ENCODE data around the gene MYH10. TPM values are rescaled to one million over a fixed set of nuclear protein-coding genes. Genes with fewer than 3 reads are reported as not detected.

The MYH10 gene
- total and polyA plus RNA-seq, 9 of the 15 experiments (the other 6 are each of a cell fraction or from before 2014, with no cell fraction given) = 16.3 to 95.3 (median 39.7) TPM

- TF ChIP-seq MNT (conservative IDR thresholded peaks at IDR 0.05) (no peak), FOXA1 (IDR thresholded peaks at IDR 0.05; ENCODE audit: borderline replicate concordance) (no peak), PTRF (tag; IDR thresholded peaks at IDR 0.05) (no peak), MCM3 (IDR thresholded peaks at IDR 0.05) (no peak), RBBP5 (IDR thresholded peaks at IDR 0.05; ENCODE audit: borderline replicate concordance, insufficient read depth, low read length, poor library complexity, severe bottlenecking) (no peak)
Observed at GRCh38 chr17:8489841-8490240, 140.7 kb downstream of the MYH10 start (continued).

GRCh38 chr17:8488901-8489300 lies 141.6 kb downstream of the MYH10 start:
- CTCF ChIA-PET (ENCODE audit: low intra/inter-chr PET ratio) = no interaction called here
- H3K4me2 ChIP-seq (ENCODE audit: insufficient read depth, low read length) = no peak overlapping the region
- H3K27ac ChIP-seq (ENCODE audit: extremely low read depth, low read depth, low read length) = no peak overlapping the region
- ATAC-seq (no peak), FAIRE-seq (no peak), DNase-seq (ENCODE audit: extremely low read depth in 1 of 4, low spot score in 3 of 4) (peak in 1 of 4 experiments; percentile 9)
- H3K9ac ChIP-seq (ENCODE audit: insufficient read depth in 1 of 2, low read depth in 2 of 2, low read length in 2 of 2) = no peak overlapping the region
- no TSS peak for BruUV-seq (replicated peaks)
- H3K27me3 ChIP-seq (ENCODE audit: control insufficient read depth in 2 of 2, insufficient read depth in 2 of 2, low read length in 2 of 2) = no peaks in the 10 kb centered on the region
- WGBS (ENCODE audit: insufficient coverage, low coverage, missing lambda C conversion rate) = 86% methylated on average over 3 of the region's 4 CpGs
- no peaks in the 10 kb centered on the region for H3K79me2 ChIP-seq (ENCODE audit: control insufficient read depth, insufficient read depth, low read length)
- H3K36me3 ChIP-seq (ENCODE audit: control insufficient read depth, insufficient read depth, low read length) = peaks cover 91% of the 10 kb centered on the region
- intact Hi-C loops (cut with micrococcal nuclease) (no loop called here), in situ Hi-C loops (cut with MboI) (no loop called here)
- no peaks in the 10 kb centered on the region for H4K20me1 ChIP-seq (replicated peaks; ENCODE audit: control insufficient read depth, insufficient read depth, low read length)
- peaks cover 9% of the 10 kb centered on the region for H3K9me3 ChIP-seq (replicated peaks; ENCODE audit: control insufficient read depth, insufficient read depth, low read depth, low read length)
- H3K4me1 ChIP-seq (replicated peaks in 1 of 2; ENCODE audit: control insufficient read depth in 2 of 2, insufficient read depth in 2 of 2, low read length in 2 of 2) = no peaks in the 10 kb centered on the region; a peak in 1 of 5 replicates
- POLR2A ChIA-PET = interaction anchor here (0.8 kb wide), 1 partner anchor 21 kb away, joined by 3 read pairs; no protein-coding TSS in a partner anchor
- no peaks in the 10 kb centered on the region for H3K9me1 ChIP-seq (ENCODE audit: control insufficient read depth, insufficient read depth, low read length)
- H2AFZ ChIP-seq (ENCODE audit: low read depth, low read length) = no peak overlapping the region
- no peak overlapping the region for H3K4me3 ChIP-seq
- TF ChIP-seq, protein P1, sequence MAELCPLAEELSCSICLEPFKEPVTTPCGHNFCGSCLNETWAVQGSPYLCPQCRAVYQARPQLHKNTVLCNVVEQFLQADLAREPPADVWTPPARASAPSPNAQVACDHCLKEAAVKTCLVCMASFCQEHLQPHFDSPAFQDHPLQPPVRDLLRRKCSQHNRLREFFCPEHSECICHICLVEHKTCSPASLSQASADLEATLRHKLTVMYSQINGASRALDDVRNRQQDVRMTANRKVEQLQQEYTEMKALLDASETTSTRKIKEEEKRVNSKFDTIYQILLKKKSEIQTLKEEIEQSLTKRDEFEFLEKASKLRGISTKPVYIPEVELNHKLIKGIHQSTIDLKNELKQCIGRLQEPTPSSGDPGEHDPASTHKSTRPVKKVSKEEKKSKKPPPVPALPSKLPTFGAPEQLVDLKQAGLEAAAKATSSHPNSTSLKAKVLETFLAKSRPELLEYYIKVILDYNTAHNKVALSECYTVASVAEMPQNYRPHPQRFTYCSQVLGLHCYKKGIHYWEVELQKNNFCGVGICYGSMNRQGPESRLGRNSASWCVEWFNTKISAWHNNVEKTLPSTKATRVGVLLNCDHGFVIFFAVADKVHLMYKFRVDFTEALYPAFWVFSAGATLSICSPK (IDR thresholded peaks at IDR 0.05; ENCODE audit: borderline replicate concordance) = no peak
- no peak for TF ChIP-seq CBX3 (IDR thresholded peaks at IDR 0.05; ENCODE audit: borderline replicate concordance in 1 of 2, low read length in 2 of 2)
- TF ChIP-seq, protein P2, sequence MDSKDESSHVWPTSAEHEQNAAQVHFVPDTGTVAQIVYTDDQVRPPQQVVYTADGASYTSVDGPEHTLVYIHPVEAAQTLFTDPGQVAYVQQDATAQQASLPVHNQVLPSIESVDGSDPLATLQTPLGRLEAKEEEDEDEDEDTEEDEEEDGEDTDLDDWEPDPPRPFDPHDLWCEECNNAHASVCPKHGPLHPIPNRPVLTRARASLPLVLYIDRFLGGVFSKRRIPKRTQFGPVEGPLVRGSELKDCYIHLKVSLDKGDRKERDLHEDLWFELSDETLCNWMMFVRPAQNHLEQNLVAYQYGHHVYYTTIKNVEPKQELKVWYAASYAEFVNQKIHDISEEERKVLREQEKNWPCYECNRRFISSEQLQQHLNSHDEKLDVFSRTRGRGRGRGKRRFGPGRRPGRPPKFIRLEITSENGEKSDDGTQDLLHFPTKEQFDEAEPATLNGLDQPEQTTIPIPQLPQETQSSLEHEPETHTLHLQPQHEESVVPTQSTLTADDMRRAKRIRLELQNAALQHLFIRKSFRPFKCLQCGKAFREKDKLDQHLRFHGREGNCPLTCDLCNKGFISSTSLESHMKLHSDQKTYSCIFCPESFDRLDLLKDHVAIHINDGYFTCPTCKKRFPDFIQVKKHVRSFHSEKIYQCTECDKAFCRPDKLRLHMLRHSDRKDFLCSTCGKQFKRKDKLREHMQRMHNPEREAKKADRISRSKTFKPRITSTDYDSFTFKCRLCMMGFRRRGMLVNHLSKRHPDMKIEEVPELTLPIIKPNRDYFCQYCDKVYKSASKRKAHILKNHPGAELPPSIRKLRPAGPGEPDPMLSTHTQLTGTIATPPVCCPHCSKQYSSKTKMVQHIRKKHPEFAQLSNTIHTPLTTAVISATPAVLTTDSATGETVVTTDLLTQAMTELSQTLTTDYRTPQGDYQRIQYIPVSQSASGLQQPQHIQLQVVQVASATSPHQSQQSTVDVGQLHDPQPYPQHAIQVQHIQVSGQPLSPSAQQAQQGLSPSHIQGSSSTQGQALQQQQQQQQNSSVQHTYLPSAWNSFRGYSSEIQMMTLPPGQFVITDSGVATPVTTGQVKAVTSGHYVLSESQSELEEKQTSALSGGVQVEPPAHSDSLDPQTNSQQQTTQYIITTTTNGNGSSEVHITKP (IDR thresholded peaks at IDR 0.05; ENCODE audit: partially characterized antibody) = no peak
- TF ChIP-seq, protein P3, sequence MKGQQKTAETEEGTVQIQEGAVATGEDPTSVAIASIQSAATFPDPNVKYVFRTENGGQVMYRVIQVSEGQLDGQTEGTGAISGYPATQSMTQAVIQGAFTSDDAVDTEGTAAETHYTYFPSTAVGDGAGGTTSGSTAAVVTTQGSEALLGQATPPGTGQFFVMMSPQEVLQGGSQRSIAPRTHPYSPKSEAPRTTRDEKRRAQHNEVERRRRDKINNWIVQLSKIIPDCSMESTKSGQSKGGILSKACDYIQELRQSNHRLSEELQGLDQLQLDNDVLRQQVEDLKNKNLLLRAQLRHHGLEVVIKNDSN (CRISPR knock-in tag; IDR thresholded peaks at IDR 0.05) = no peak
- no peak for TF ChIP-seq MXI1 (IDR thresholded peaks at IDR 0.05; ENCODE audit: low read depth, low read length)
- TF ChIP-seq ZNF668 (CRISPR knock-in tag; IDR thresholded peaks at IDR 0.05) = no peak
- 0 out of 2 replicates have a peak, but pooled peaks have one; percentile 17 for TF ChIP-seq ATF7 (IDR thresholded peaks at IDR 0.05)
- TF ChIP-seq FUS (optimal IDR thresholded peaks at IDR 0.05; ENCODE audit: low read depth, low read length) = no peak
- TF ChIP-seq CBX1 (IDR thresholded peaks at IDR 0.05; ENCODE audit: low read depth) = no peak

Data from K562 (cell line).